GM20431 (cell line): Measurements from ENCODE around the gene SMARCA4.
"Not testable (repeated sequence)": the region's sequence is repeated elsewhere in the genome, so short reads cannot be mapped to it uniquely, and the experiment has no call there.

ENCODE experiments used
- in situ Hi-C: fragments of 300-500 bp; cut with MseI, MboI; formaldehyde crosslinking; loops from one replicate; pipeline ENCODE4 v1.15.0; 2020; ENCODE audit warnings: low sequenced_read_pairs; ENCODE audit not compliant: unreplicated experiment

SMARCA4 gene

GRCh38 chr19:11054628-11055027, 93.8 kb downstream of the SMARCA4 start:
- in situ Hi-C loops = no loop called here

DNA sequence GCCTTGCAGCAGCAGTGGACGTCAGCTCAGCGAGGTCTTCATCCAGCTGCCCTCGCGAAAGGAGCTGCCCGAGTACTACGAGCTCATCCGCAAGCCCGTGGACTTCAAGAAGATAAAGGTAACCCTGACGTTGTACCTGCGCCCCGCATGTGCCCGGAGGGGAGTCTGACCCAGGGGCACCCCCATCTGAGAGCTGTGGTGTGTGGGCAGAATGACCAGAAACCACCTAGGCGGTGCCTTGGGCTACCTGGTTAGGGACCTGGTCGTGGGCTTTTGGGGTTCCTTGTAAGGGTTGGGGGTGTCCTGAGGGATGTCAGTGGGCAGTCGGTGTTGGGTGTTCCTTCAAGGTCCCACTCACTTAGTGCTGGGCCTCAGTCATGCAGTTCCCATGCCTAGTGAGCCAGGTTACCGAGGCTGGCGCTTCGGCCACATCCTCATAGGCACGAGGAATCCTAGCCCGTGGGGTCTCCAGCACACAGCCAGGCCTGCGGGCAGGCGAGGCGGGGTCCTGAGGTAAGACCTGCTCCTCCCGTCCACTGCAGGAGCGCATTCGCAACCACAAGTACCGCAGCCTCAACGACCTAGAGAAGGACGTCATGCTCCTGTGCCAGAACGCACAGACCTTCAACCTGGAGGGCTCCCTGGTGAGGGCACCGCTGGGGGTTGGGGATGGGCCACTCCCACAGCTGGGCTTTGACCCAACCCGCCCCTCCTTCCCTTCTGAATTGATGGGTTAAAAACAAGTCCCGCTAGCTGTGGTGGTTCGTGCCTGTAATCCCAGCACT, 97.6 kb downstream of the SMARCA4 start:
- in situ Hi-C loops = no loop called here

GRCh38 chr19:11059511-11060358, 98.9 kb downstream of the SMARCA4 start:
- in situ Hi-C loops = no loop called here

- in situ Hi-C loops = no loop called here
These were observed 101.1 kb downstream of the SMARCA4 start for GRCh38 chr19:11061952-11062351.

GRCh38 chr19:11063434-11063833, 102.6 kb downstream of the SMARCA4 start:
- in situ Hi-C loops = no loop called here

DNA sequence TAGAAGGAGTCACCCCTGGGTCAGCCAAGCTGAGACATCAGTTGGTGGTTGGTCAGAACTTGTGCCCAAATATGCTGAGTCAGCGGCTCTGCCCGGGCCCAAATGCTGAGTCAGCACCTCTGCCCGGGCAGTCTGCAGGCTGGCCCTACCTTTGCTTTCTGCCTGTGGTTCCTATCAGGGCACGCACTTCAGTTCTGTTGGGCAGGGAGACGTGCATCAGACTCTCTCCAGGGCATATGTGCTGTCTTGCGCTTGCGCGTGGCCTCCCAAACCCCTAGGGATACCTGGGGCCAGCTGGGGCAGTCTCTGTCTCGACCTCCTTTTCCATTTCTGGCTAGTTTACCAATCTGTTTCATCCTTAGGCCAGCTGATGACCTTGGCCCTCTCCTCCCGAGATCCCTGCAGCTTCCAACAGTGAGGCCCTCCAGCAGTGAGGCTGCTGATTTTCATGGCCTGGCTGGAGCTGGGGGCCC, 104.0 kb downstream of the SMARCA4 start:
- in situ Hi-C loops = no loop called here

GRCh38 chr19:11066326-11066725, 105.5 kb downstream of the SMARCA4 start:
- in situ Hi-C loops = no loop called here

- in situ Hi-C loops = no loop called here
These were observed 106.7 kb downstream of the SMARCA4 start for GRCh38 chr19:11067356-11068113.

DNA sequence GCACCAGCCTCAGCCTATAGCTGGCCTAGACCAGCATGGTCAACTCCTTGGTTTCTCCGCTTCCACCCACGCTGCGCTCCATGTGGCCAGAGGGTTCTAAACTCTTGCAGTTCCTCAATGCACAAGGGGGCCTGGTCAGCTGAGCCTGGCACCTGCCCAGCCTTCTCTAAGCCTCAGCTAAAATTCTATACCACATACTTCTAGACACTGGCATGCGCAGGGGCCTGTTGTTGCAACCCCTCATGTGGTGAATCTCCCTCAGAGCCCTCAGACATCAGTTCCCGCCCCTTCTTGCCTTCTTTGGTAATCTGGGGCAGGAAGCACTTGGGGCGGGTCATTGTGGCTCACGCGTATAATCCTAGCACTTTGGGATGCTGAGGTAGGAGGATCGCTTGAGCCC, 108.7 kb downstream of the SMARCA4 start:
- in situ Hi-C loops = no loop called here

DNA sequence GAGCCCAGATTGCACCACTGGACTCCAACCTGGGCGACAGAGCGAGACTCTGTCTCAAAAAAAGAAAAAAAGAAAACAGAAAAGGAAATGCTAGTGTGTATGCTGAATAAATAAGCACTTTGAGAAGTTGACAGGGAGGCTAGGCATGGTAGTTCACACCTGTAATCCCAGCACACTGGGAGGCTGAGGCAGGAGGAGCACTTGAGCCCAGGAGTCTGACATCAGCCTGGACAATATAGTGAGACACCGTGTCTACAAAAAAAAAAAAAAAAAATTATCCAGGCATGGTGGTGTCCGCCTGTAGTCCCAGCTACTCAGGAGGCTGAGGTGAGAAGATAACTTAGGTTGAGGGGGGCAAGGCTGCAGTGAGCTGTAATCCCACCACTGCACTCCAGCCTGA, 109.3 kb downstream of the SMARCA4 start:
- in situ Hi-C loops = no loop called here

- in situ Hi-C loops = no loop called here
These were observed 112.7 kb downstream of the SMARCA4 start for GRCh38 chr19:11073568-11073967.

DNA sequence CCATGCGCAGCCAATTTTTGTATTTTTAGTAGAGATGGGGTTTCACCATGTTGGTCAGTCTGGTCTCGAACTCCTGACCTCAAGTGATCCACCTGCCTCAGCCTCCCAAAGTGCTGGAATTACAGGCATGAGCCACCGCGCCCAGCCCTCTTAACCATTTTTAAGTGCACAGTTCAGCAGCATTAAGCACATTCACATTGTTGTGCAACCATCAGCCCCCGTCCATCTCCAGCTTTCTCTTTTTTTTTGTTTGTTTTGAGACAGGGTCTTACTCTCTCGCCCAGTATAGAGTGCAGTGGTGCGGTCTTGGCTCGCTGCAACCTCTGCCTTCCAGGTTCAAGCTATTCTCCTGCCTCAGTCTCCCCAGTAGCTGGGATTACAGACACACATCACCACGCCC, 116.0 kb downstream of the SMARCA4 start:
- in situ Hi-C loops = not testable (repeated sequence)

DNA sequence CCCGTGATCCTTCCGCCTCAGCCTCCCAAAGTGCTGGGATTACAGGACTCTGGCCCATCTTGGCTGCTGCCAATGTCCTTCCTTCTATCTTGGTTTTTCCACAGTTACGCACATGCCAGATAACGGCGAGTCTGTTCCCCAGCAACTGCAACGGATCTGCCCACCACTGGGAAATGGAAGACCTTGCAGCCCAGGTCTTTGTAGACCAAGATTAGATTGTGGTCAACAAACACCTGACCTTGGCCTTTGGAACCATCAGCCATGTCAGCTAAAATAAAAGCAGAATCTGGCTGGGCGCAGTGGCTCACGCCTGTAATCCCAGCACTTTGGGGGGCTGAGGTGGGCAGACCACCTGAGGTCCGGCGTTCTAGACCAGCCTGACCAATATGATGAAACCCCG, 118.1 kb downstream of the SMARCA4 start:
- in situ Hi-C loops = no loop called here

GRCh38 chr19:11079999-11080398, 119.2 kb downstream of the SMARCA4 start:
- in situ Hi-C loops = no loop called here

GRCh38 chr19:11087870-11088505, 127.2 kb downstream of the SMARCA4 start:
- in situ Hi-C loops = no loop called here

DNA sequence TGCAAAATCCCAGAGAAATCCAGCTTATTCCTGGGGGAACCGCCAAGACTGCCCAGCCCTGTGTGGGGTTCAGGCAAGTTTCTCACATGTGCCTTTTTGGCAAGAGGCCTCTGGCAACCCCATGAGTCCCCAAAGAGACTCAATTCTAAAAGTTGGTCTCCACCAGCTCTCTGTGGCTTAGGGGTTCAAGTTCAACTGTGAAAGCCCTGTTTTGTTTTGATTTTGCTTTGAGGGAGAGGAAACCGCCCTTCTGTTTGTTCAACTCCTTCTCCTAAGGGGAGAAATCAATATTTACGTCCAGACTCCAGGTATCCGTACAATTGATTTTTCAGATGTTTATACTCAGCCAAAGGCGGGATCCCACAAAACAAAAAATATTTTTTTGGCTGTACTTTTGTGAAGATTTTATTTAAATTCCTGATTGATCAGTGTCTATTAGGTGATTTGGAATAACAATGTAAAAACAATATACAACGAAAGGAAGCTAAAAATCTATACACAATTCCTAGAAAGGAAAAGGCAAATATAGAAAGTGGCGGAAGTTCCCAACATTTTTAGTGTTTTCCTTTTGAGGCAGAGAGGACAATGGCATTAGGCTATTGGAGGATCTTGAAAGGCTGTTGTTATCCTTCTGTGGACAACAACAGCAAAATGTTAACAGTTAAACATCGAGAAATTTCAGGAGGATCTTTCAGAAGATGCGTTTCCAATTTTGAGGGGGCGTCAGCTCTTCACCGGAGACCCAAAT, 127.8 kb downstream of the SMARCA4 start:
- in situ Hi-C loops = no loop called here

DNA sequence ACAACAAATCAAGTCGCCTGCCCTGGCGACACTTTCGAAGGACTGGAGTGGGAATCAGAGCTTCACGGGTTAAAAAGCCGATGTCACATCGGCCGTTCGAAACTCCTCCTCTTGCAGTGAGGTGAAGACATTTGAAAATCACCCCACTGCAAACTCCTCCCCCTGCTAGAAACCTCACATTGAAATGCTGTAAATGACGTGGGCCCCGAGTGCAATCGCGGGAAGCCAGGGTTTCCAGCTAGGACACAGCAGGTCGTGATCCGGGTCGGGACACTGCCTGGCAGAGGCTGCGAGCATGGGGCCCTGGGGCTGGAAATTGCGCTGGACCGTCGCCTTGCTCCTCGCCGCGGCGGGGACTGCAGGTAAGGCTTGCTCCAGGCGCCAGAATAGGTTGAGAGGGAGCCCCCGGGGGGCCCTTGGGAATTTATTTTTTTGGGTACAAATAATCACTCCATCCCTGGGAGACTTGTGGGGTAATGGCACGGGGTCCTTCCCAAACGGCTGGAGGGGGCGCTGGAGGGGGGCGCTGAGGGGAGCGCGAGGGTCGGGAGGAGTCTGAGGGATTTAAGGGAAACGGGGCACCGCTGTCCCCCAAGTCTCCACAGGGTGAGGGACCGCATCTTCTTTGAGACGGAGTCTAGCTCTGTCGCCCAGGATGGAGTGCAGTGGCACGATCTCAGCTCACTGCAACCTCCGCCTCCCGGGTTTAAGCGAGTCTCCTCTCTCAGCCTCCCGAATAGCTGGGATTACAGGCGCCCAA, 128.6 kb downstream of the SMARCA4 start, which contains the start of gene LDLR:
Gene LDLR (plus strand): TSS at position 210 of the 760 bp plus-strand sequence. CDS start 86 bp downstream, at position 296.
- in situ Hi-C loops = no loop called here

- in situ Hi-C loops = not testable (repeated sequence)
These were observed 129.1 kb downstream of the SMARCA4 start for GRCh38 chr19:11090014-11090263.
